Kidney (tissue), 14 donors: ENCODE data around the gene SALL2. TPM values are rescaled to one million over a fixed set of nuclear protein-coding genes. Genes with fewer than 3 reads are reported as not detected.

ENCODE experiments used
- DNase-seq, 5 donors: peaks; one replicate each; pipeline ENCODE4 v3.0.0-alpha.2; 2013 to 2020
- FAIRE-seq: peaks from 2 replicates; lab custom pipeline; 2012; peaks lifted over from hg19 to GRCh38; lab: Jason Lieb, UNC
- H3K27ac ChIP-seq, 2 donors: one replicate each; pipeline ENCODE4 v1.7.0; 2013; ENCODE audit warnings: low read depth in 2 of 2, low read length in 2 of 2, inconsistent platforms in 1 of 2
- H3K27me3 ChIP-seq: one replicate; pipeline ENCODE4 v1.7.1; 2013; ENCODE audit warnings: low read length, inconsistent platforms; ENCODE audit not compliant: control insufficient read depth, insufficient read depth
- H3K36me3 ChIP-seq, 3 donors: one replicate each; pipeline versions ENCODE4 v1.7.0 to v1.7.1; 2013; ENCODE audit warnings: low read length in 3 of 3, control low read depth in 1 of 3, inconsistent platforms in 1 of 3; ENCODE audit not compliant: insufficient read depth in 3 of 3, control insufficient read depth in 2 of 3
- H3K4me1 ChIP-seq, 3 donors: one replicate each; pipeline versions ENCODE4 v1.7.0 to v1.7.1; 2013; ENCODE audit warnings: low read length in 3 of 3, inconsistent platforms in 1 of 3, low read depth in 1 of 3; ENCODE audit not compliant: control insufficient read depth in 2 of 3, insufficient read depth in 2 of 3
- H3K4me3 ChIP-seq, 3 donors: one replicate each; pipeline versions ENCODE4 v1.7.0 to v1.8.1; 2013; ENCODE audit warnings: low read length in 3 of 3, control low read depth in 1 of 3, inconsistent platforms in 1 of 3
- H3K9ac ChIP-seq, 3 donors: one replicate each; pipeline versions ENCODE4 v1.7.0 to v1.7.1; 2013; ENCODE audit warnings: low read length in 3 of 3, control low read depth in 1 of 3, inconsistent platforms in 1 of 3
- H3K9me3 ChIP-seq, 3 donors: one replicate each; pipeline versions ENCODE4 v1.7.0 to v1.7.1; 2013; ENCODE audit warnings: low read length in 3 of 3, control low read depth in 1 of 3, inconsistent platforms in 1 of 3; ENCODE audit not compliant: control insufficient read depth in 2 of 3, insufficient read depth in 1 of 3
- CTCF ChIP-seq: IDR thresholded peaks from 3 replicates; pipeline ENCODE4 v1.5.1; 2012; ENCODE audit warnings: mild to moderate bottlenecking, moderate library complexity, borderline replicate concordance; ENCODE audit not compliant: insufficient read depth; ENCODE audit errors: extremely low read depth
- intact Hi-C: fragments of 100-400 bp; cut with DNase I; formaldehyde crosslinking; loops from one replicate; pipeline ENCODE4 v1.11.1; 2022
- polyA plus RNA-seq: library from polyadenylated mRNA; stranded (reverse); fragments of 350-450 nt; fragmentation: Illumina TruSeq; extraction: RNeasy Lipid Tissue Mini Kit (QIAGEN cat#74804); gene quantifications from one replicate; pipeline ENCODE4 v1.2.3, GENCODE V29; 2014; ENCODE audit warnings: low read depth, low replicate concordance; ENCODE audit not compliant: insufficient read depth
- total RNA-seq: library from RNA; stranded (reverse); fragmentation: NEBNext Ultra II Directional; extraction: Animal tissue kit (Norgen Biotek cat#: 25700); gene quantifications from one replicate; pipeline ENCODE4 v1.2.1, GENCODE V29; 2021
- donor health status: control.
- donor health status: control.
- donor health status: control.
- donor health status: control.
- donor health status: control.
- donor health status: DM: yes; HTN: yes; CAD: no.
- donor health status: Normal renal cell carcinoma (clear cell type).

SALL2 gene
- total and polyA plus RNA-seq, 2 donors from 2014 or later: 5.5 to 8.8 TPM

- peak; percentile 96 to 100 (median 98) for DNase-seq
- Histone ChIP-seq H3K27ac (peak within 1 kb of the TSS; percentile 53 to 85), H3K36me3 (peaks cover 0 to 6% (median 0%) of the 10 kb centered on the region in 3 donors), H3K4me1 (peaks cover 3 to 8% (median 7%) of the 10 kb centered on the region in 3 donors), H3K9ac (peak within 1 kb of the TSS; percentile 84 to 88 (median 86)), H3K27me3 (no peaks in the 10 kb centered on the region), H3K4me3 (peak within 1 kb of the TSS; percentile 91 to 99 (median 93)), H3K9me3 (no peaks in the 10 kb centered on the region)
- intact Hi-C loops: no loop called here
- FAIRE-seq: peak; percentile 97
- TF ChIP-seq CTCF: no peak
Measured at GRCh38 chr14:21510735-21511657, 15.2 kb downstream of the SALL2 start, which contains the start of gene METTL3. TSS of gene METTL3 (minus strand) at chr14:21511340. CDS start at chr14:21511223, 117 bp downstream.

GRCh38 chr14:21509432-21510143 is 16.6 kb downstream of the SALL2 start:
- TF ChIP-seq CTCF: no peak
- Histone ChIP-seq H3K4me3 (peak overlapping the region in 2 of 3 donors; percentile 91 to 99), H3K27ac (no peak overlapping the region), H3K27me3 (no peaks in the 10 kb centered on the region), H3K9me3 (no peaks in the 10 kb centered on the region), H3K36me3 (peaks cover 0 to 6% (median 0%) of the 10 kb centered on the region in 3 donors), H3K9ac (no peak overlapping the region), H3K4me1 (peaks cover 3 to 8% (median 7%) of the 10 kb centered on the region in 3 donors)
- intact Hi-C loops: no loop called here
- DNase-seq (no peak), FAIRE-seq (no peak)

GRCh38 chr14:21506557-21506956 is 19.6 kb downstream of the SALL2 start:
- intact Hi-C loops: no loop called here
- H3K9ac ChIP-seq: no peak overlapping the region
- peaks cover 3 to 8% (median 7%) of the 10 kb centered on the region in 3 donors for H3K4me1 ChIP-seq
- DNase-seq: no peak
- TF ChIP-seq CTCF: no peak
- no peak overlapping the region for H3K27ac ChIP-seq
- no peak for FAIRE-seq
- no peaks in the 10 kb centered on the region for H3K27me3 ChIP-seq
- peaks cover 0 to 26% (median 13%) of the 10 kb centered on the region in 3 donors for H3K36me3 ChIP-seq
- H3K9me3 ChIP-seq: no peaks in the 10 kb centered on the region
- no peak overlapping the region for H3K4me3 ChIP-seq
